Erythroblast (primary cell): Measurements from ENCODE around the gene BICC1.

Source experiments
- DNase-seq, 2 experiments: peaks; one replicate each; lab custom pipeline; 2025; lab: John Stamatoyannopoulos, UW
- GATA1 ChIP-seq: IDR thresholded peaks from 2 replicates; pipeline ENCODE4 v1.6.1; 2011; ENCODE audit warnings: low read depth, mild to moderate bottlenecking, control low read depth, low read length, moderate library complexity
- POLR2A ChIP-seq: IDR thresholded peaks from 2 replicates; pipeline ENCODE4 v1.6.1; 2011; ENCODE audit warnings: mild to moderate bottlenecking, low read length

BICC1 gene

DNA sequence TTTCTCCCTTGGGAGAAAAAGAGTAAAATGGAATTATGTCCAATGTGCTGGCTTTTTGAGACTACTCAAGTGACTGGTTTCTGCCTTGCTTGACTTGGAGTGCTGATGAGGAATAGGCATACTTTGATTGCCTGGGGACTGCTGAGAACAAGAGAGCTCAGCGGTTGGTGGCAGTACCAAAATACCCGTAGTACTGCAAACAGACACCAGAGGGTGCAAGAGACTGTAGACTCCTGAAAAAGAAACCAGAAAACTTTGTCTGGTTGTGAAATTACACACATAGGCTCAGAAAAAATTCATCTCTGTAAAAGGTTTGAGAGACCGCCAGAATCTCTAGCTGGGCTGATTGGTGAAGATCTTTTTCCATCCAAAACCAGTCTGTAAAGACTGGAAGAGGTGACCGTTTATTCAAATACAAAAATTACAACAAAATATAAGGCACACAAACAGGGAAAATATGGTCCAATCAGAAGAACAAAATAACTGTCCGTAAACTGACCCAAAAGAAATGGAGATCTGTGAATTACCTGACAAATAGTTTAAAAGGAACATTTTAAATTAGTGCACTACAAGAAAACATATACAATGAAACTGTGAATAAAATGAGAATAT lies 18.5 kb downstream of the BICC1 start:
- TF ChIP-seq POLR2A: no peak
- no peak for TF ChIP-seq GATA1
- DNase-seq: peak; percentile 12 to 56

DNA sequence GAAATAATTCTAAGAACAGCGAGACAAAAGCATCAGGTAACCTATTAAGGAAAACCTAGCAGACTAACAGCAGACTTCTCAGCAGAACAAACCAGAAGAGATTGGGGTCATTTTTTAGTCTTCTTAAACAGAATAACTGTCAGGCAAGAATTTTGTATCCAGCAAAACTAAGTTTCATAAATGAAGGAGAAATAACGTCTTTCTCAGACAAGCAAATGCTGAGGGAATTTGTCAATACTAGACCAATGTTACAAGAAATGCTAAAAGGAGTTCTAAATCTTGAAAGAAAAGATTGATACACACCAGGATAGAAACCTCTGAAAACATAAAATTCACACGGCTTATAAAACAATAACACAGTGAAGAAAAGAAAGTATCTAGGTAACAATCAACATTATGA lies 22.6 kb downstream of the BICC1 start:
- DNase-seq: no peak
- TF ChIP-seq POLR2A: no peak
- no peak for TF ChIP-seq GATA1

DNA sequence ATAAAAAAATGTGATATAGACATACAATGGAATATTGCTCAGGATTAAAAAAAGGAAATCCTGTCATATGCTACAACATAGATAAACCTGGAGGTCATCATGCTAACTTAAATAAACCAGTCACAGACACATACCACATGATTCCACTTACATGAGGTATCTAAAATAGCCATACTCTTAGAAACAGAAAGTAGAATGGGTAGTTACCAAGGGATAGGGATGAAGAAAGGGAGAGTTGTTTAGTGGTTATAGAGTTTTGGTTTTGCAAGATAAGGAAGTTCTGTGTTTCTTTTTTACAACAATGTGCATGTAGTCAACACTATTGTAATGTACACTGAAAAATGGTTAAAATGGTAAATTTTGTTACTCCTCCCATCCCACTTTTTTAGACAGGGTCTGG lies 30.5 kb downstream of the BICC1 start:
- TF ChIP-seq POLR2A: no peak
- TF ChIP-seq GATA1: no peak

DNA sequence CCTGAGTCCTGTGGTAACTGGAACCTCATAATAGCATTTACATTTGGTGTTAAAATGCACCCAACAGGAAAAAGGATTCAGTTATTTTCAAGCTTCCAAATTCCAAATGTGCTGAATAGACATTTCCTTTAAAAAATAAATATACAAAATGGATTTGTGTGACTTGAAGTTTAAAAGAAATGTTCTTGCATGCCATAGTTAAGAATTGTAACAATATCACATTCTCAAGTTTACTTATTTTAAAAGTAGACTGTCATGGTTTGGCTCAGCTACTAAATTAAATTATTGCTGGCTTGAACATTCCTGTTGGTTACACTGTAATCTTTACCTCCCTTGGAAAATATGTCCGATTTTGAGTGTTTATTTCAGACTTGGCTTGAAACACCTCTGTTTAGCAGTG lies 31.5 kb downstream of the BICC1 start:
- TF ChIP-seq POLR2A (no peak), GATA1 (no peak)
- DNase-seq: no peak

More for the DNA sequence above, 30.5 kb downstream of the BICC1 start:
- no peak for DNase-seq

DNA sequence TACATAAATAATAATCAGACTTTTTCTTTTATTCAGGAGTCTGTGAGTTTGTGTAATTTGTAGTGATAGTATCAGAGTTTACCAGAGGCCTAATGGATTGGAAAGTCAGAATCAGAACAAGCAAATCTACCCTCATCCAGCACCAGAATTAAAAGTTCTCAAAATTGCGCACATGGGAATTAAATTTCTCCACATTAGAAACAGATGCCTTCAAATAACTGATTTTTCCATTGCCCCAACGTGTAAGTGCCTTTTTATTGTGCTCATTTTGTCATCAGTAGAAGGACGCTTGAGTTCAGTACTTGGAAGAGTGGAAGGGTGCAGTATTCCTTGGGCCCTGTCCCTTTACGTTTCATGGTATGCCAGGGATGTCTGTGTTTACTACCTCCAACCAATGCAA lies 32.8 kb downstream of the BICC1 start:
- DNase-seq: no peak
- TF ChIP-seq POLR2A (no peak), GATA1 (no peak)

DNA sequence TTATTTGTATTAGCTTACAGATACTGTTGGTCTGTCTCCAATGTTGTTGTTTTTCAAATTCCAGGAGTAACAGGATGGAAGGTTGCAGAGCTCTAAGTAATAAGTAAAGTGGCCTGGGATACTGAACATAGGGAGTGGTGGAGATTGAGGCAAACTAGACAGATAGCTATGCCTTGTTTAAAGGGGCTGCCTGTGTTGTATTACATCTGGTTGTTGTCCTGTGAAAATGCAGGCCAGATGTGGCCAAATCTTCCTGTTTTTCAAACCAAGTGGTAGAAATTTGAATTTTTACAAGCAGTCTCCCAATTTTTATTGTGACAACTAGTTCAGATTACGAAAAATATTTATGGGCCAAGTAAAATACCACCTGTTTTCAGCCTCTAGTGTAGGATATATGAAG lies 33.5 kb downstream of the BICC1 start:
- TF ChIP-seq GATA1 (no peak), POLR2A (no peak)
- no peak for DNase-seq

DNA sequence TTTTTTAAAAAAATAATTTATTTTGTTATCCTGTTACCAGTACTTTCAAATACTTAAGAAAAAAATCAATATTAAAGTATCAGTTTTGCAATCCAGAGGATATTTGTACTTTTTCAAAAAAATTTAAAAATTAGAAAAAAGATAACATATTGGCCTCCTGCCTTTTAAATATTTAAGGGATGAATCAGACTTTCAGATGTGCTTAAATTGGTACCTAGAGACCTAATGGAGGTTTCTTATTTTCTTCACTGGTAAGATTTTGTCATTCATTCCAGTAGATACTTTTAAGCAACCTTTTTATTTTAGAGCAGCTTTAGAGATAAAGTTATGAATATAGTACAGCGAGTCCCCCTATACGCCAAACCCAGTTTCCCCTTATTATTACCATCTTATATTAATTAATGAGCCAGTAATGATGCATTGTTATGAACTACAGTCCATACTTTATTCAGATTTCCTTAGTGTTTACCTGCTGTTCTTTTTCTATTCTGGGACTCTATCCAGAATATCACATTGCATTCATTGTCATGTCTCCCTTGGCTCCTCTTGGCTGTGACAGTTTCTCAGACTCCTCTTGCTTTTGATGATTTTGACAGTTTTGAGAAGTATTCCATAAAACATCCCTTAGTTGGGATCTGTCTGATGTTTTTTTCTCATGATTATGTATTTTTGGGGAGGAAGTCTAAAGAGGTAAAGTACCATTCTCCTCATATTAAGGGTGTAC lies 34.2 kb downstream of the BICC1 start:
- TF ChIP-seq GATA1: no peak
- no peak for DNase-seq

DNA sequence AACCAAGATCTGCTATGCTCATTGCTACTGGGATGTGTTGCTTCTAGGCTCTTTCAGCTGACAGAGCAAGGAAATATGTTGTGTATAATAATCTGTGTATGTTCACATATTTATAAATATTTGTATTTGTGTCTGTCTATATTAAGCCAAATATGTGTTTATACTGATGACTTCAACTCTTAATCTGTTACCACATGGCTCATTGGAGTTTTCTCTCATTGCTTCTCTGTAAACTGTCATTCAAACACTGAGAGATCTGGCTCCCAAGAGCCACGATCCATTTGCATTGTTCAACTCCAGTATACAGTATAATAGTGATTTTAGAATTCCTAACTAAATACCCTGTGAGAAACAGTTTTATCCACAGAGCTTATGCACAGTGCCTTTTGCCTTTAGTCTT lies 35.3 kb downstream of the BICC1 start:
- no peak for TF ChIP-seq GATA1
- TF ChIP-seq POLR2A: no peak
- DNase-seq: no peak

DNA sequence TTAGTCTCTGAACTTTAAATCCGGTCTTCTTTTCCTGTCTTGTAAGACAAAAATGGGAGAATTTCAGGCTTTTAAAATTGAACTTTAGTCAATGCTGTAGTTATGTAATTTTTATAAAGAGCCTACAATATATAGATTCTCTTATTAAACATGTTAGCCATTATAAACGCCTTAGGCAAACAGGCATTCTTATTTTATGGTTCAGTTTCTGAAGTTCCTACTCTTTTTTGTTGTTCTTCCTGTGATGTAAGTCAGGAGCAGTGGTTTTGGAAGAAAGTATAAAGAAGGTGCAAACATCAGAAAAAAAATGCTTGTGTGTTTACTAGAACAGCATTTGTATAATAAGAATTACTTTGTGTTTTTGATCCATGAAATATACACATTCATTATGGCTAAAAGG lies 41.6 kb downstream of the BICC1 start:
- TF ChIP-seq POLR2A: no peak
- TF ChIP-seq GATA1: no peak
- no peak for DNase-seq

DNA sequence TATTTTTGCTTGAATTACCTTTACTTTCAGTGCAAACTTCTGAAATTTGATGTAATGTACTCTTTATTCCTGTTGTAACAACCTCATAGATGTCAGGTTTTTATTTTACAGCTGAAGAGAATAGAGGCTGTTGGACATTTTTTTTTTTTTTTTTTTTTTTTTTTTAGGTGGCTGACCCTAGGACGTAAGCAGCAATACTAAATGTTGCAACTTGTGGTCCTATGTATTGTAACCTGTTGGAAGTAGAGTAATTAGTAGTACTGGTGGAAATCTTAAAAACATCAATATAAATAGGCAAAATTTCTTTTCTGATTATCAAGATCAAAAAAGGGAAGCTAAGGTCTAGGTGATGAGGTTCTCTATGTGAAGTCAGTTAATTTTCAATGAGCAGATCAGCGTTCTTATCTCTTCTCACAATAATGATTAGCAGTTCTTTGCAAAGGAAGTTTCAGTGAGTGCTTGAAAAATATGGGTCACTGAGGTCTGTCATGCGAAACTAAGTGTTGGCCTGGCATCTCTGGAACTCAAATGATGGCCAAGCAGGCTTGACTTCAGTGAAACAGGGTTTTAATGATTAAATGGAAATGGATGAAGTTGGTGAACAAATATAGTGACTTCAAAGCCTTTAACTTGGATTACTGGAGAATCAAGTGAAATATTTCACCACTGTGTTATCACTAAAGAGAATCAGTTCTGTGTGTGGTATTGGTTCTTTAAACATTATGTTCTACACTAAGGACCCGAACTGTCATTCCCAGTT lies 42.7 kb downstream of the BICC1 start:
- DNase-seq: no peak
- no peak for TF ChIP-seq POLR2A
- no peak for TF ChIP-seq GATA1

DNA sequence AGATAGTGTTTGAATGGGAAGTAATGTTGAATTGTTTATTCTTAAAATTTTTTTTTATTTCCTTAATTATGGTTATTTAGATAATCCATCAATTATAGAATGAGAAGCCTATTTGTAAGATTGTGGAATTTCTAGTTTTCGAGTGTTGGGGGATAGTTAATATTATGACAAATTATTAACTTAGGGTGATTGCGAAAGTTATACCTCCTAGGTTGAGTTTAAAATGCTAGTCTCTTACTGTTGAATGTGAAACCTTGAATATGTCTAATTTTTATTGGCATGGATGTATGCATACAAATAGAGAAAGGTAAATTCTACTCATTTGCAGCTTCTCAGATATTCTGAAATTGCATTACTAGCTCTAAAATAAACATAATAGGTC lies 43.2 kb downstream of the BICC1 start:
- DNase-seq: no peak
- TF ChIP-seq GATA1 (no peak), POLR2A (no peak)

DNA sequence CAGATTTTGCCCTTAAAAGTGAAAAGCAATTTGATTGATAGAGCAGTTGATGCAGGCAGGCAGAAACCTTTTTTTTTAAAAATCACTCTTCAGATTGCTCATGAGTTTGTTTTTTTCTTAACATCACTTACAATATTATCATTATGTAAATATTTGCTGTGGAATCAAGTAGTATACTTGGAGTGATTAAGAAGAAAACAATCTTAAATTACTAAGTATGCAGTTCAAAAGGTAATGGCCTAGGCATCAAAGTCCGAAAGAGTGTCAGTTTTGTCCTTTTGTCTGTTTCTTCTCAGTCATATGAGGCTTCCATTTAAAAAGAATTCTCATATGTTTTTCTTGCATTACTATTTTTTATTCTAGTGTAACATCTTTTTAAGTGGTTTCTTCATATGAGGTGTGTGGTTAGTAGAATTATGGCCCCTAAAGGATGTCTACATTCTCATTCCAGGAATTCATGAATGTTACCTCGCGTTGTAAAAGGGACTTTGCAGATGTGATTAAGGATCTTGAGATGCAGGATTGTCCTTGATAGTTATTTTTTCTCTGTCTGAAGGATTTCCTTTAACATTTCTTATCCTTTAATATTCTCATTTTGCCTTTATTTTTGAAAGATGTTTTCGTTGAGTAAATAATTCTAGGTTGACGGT lies 44.0 kb downstream of the BICC1 start:
- TF ChIP-seq POLR2A (no peak), GATA1 (no peak)
- no peak for DNase-seq

DNA sequence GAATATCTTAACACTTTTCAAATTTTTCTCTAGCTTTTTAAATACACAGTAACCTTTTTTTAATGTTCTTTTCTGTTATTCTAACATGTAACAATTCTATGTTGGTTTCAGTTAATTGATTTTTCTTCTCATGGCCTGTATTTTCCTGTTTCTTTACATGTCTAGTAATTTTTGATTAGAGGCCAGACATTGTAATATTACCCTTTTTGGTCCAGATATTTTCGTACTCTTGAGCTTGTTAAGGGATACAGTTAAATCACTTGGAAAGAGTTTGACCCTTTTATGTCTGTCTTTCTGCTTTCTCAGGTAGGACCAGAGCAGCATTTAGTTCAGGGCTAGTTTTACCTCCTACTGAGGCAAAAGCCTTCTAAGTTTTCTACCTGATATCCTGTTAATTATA lies 45.0 kb downstream of the BICC1 start:
- no peak for TF ChIP-seq POLR2A
- no peak for DNase-seq

DNA sequence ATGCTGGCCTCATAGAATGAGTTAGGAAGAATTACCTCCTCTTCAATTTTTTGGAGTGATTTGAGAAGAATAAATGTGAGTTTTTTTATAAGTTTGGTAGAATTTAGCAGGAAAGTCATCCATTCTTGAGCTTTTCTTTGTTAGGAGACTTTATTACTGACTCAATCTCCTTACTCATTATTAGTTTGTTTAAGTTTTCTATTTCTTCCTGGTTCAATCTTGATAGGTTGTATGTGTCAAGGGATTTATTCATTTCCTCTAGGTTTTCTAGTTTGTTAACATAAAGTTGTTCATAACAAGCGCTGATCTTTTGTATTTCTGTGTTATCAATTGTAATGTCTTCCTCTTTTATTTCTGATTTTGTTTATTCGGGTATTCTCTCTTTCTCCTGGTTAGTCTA lies 47.4 kb downstream of the BICC1 start:
- TF ChIP-seq GATA1 (no peak), POLR2A (no peak)

DNA sequence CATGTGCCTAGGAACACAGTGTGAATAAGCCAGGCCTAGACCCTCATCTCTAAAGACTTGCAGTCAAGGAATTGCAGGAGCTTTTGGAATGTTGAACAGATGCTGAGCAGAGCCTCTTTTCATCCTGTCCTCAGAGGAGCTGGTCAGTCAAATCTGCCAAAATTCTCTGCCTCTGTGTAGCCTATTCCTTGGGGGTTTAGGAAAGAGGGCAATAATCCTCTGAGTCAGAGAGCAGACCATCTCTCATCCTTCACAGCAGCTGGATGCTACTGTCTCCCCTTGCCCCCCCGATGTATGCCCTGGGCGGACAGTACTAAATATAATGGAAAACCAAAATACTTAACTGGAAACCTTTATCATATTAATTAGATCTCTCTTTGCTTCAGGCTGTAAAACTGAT lies 52.6 kb downstream of the BICC1 start:
- TF ChIP-seq POLR2A (no peak), GATA1 (no peak)
- no peak for DNase-seq

More for the DNA sequence above, 47.4 kb downstream of the BICC1 start:
- no peak for DNase-seq
